Mononuclear cell (primary cell): ENCODE results near the gene CACNA1G. TPM values are rescaled to one million over a fixed set of nuclear protein-coding genes. Genes with fewer than 3 reads are reported as not detected.

Source experiments
- H3K27me3 ChIP-seq: 2 replicates; pipeline ENCODE4 v1.6.0; 2011; ENCODE audit warnings: low read length, control low read depth; ENCODE audit not compliant: insufficient read depth
- H3K4me1 ChIP-seq: 2 replicates; pipeline ENCODE4 v1.5.1; 2011; ENCODE audit warnings: mild to moderate bottlenecking, low read length, control low read depth; ENCODE audit not compliant: insufficient read depth
- H3K4me3 ChIP-seq: 2 replicates; pipeline ENCODE4 v1.5.1; 2011; ENCODE audit warnings: mild to moderate bottlenecking, low read length, moderate library complexity
- H3K9me3 ChIP-seq: 2 replicates; pipeline ENCODE4 v1.5.1; 2011; ENCODE audit warnings: low read depth, mild to moderate bottlenecking, control low read depth, low read length
- total RNA-seq: library from RNA; depleted of rRNA; stranded (reverse); fragments of >200 nt; gene quantifications from one replicate; pipeline ENCODE4 v1.2.3, GENCODE V29; 2012

Gene CACNA1G
- total RNA-seq, 1 donor: under 0.01 TPM

GRCh38 chr17:50657054-50657453 lies 96.5 kb downstream of the CACNA1G start:
- Histone ChIP-seq H3K9me3 (peaks cover 6% of the 10 kb centered on the region), H3K27me3 (no peaks in the 10 kb centered on the region), H3K4me1 (peaks cover 23% of the 10 kb centered on the region), H3K4me3 (no peak overlapping the region)

GRCh38 chr17:50657627-50658026 lies 97.1 kb downstream of the CACNA1G start:
- no peaks in the 10 kb centered on the region for H3K27me3 ChIP-seq
- H3K4me3 ChIP-seq: no peak overlapping the region
- H3K9me3 ChIP-seq: peaks cover 2% of the 10 kb centered on the region
- H3K4me1 ChIP-seq: peaks cover 29% of the 10 kb centered on the region

DNA sequence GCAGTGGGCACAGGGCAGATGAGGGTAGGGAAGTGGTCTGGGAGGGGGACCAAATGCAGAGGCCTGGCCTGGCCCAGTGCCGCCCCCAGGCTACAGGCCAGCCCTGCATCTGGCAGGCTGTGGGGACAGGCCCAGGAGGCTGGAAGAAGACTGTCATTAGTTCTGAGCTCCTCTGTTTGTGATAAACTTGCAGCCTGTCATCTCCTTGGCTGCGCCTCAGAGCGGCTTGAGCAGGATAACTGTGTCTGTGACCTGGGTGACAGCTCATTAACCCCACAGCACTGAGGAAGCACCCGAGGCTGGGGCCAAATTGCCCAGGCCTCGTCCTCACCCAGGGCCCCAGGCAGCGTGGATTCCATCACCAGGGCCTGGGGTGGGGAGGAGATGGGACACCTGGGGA lies 98.1 kb downstream of the CACNA1G start:
- H3K9me3 ChIP-seq: no peaks in the 10 kb centered on the region
- no peaks in the 10 kb centered on the region for H3K27me3 ChIP-seq
- H3K4me3 ChIP-seq: no peak overlapping the region
- peaks cover 30% of the 10 kb centered on the region for H3K4me1 ChIP-seq

GRCh38 chr17:50659179-50659578 lies 98.7 kb downstream of the CACNA1G start:
- Histone ChIP-seq H3K9me3 (no peaks in the 10 kb centered on the region), H3K4me3 (no peak overlapping the region), H3K4me1 (peaks cover 30% of the 10 kb centered on the region), H3K27me3 (no peaks in the 10 kb centered on the region)

DNA sequence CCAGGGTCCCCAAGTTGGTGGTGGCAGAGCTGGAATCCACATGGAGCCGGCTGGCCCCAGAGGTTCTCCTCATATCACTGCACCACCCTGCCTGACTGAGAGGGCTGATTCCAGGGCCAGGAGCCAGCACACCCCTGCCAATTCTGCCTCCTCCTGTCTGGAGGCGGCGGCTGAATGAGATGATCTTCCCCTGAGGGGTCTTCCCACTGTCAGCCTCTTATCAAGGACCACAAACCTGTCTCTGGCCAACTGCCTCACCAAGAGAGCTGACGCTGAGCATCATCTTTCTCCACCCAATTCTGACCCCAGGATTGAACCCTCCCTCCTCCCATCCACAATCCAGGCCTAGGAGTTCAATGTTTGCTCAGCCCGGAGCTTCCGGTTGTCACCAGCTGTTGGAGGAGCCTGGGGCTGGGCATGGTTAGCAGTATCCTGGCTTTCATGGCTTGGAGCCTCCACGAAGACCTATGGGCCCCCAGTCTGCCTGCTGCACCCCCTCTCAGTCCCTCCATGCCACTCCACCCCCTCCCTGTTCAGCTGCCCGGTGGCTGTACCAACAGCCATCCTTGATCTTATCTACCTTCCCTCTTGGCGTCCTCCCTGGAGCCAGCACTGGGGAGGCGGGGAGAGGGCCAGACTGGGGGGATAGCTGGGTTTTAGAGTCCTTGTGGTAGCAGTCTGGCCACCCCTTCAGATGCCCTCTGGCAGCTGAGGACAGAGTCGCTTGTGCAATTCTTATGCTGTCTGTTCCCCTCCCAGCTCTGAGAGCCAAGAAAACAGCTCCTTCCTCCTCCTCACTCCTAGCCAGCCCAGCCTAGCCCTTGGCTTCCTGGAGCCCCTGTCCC lies 99.7 kb downstream of the CACNA1G start:
- H3K4me1 ChIP-seq: peaks cover 30% of the 10 kb centered on the region
- H3K9me3 ChIP-seq: no peaks in the 10 kb centered on the region
- no peaks in the 10 kb centered on the region for H3K27me3 ChIP-seq
- no peak overlapping the region for H3K4me3 ChIP-seq

DNA sequence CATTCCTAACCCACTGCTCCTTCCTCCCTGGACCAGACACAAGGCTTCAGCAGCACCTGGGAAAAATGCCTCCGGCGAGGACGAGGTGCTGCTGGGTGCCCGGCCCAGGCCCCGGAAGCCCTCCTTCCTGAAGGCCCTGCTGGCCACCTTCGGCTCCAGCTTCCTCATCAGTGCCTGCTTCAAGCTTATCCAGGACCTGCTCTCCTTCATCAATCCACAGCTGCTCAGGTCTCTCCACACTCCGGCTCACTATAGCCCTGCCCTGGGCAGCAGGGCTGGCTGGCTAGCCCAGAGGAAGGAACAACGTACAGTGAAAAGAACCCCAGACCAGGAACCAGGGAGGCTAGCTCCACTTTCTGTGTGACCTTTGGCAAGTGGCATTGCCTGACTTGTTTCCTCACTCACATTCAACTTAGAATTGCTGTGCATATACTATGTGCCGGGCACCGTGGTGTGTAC lies 100.4 kb downstream of the CACNA1G start:
- Histone ChIP-seq H3K4me3 (no peak overlapping the region), H3K27me3 (no peaks in the 10 kb centered on the region), H3K4me1 (peaks cover 30% of the 10 kb centered on the region), H3K9me3 (no peaks in the 10 kb centered on the region)

GRCh38 chr17:50661348-50661747 lies 100.8 kb downstream of the CACNA1G start:
- no peaks in the 10 kb centered on the region for H3K27me3 ChIP-seq
- H3K9me3 ChIP-seq: no peaks in the 10 kb centered on the region
- H3K4me1 ChIP-seq: peaks cover 30% of the 10 kb centered on the region
- no peak overlapping the region for H3K4me3 ChIP-seq

- Histone ChIP-seq H3K4me1 (peaks cover 30% of the 10 kb centered on the region), H3K9me3 (no peaks in the 10 kb centered on the region), H3K27me3 (no peaks in the 10 kb centered on the region), H3K4me3 (no peak overlapping the region)
Observed at GRCh38 chr17:50661795-50662391, 101.4 kb downstream of the CACNA1G start.

- H3K4me3 ChIP-seq: no peak overlapping the region
- H3K9me3 ChIP-seq: no peaks in the 10 kb centered on the region
- H3K4me1 ChIP-seq: peaks cover 30% of the 10 kb centered on the region
- H3K27me3 ChIP-seq: no peaks in the 10 kb centered on the region
Observed at GRCh38 chr17:50662632-50663225, 102.2 kb downstream of the CACNA1G start.

- H3K4me3 ChIP-seq: no peak overlapping the region
- H3K9me3 ChIP-seq: no peaks in the 10 kb centered on the region
- no peaks in the 10 kb centered on the region for H3K27me3 ChIP-seq
- H3K4me1 ChIP-seq: peaks cover 30% of the 10 kb centered on the region
Observed at GRCh38 chr17:50663812-50664374, 103.4 kb downstream of the CACNA1G start.

DNA sequence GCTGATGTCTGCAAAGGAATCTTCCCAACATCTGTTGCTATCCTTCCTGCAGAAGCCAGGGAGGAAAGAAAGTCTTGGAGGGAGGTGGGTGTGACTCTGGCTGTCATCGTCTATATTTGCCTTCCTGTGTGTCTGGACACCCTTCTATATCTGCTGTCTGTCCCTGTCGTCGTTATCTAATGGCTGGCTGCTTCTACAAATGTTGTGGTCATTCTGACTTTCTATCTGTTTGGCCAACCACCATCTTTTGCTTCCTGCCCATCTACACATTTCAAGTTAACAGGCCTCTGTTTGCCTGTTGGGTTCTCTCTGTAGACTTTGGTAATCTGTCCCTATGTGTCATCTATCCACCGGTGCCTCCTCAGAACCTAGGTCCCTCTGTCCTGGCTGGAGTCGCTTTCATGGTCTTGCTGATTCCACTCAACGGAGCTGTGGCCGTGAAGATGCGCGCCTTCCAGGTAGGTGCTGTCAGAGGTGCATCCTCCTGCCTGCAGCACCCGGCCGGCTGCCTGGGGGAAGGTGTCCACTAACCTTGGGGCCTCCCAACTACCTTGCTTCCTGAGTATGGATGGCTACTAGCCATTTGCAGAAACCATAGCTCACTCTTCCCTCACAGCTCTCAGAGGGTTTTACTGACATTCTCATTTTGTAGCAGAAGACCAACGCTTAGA lies 104.4 kb downstream of the CACNA1G start:
- H3K4me3 ChIP-seq: no peak overlapping the region
- no peaks in the 10 kb centered on the region for H3K9me3 ChIP-seq
- no peaks in the 10 kb centered on the region for H3K27me3 ChIP-seq
- peaks cover 28% of the 10 kb centered on the region for H3K4me1 ChIP-seq

GRCh38 chr17:50665838-50666237 lies 105.3 kb downstream of the CACNA1G start:
- no peaks in the 10 kb centered on the region for H3K27me3 ChIP-seq
- peaks cover 18% of the 10 kb centered on the region for H3K4me1 ChIP-seq
- no peaks in the 10 kb centered on the region for H3K9me3 ChIP-seq
- H3K4me3 ChIP-seq: no peak overlapping the region

DNA sequence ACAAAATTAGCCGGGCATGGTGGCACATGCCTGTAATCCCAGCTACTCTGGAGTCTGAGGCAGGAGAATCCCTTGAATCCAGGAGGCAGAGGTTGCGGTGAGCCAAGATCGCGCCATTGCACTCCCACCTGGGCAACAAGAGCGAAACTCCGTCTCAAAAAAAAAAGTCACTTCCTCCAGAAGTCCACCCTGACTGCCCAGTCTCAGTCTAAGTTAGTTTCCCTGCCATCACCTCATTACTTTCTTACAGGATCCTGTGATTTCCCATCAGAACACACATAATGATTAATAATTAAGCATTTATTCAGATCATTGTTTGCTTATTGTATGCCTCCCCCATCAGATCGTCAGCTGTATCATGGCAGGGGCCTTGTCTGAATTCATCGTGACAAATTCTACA lies 105.8 kb downstream of the CACNA1G start:
- no peak overlapping the region for H3K4me3 ChIP-seq

DNA sequence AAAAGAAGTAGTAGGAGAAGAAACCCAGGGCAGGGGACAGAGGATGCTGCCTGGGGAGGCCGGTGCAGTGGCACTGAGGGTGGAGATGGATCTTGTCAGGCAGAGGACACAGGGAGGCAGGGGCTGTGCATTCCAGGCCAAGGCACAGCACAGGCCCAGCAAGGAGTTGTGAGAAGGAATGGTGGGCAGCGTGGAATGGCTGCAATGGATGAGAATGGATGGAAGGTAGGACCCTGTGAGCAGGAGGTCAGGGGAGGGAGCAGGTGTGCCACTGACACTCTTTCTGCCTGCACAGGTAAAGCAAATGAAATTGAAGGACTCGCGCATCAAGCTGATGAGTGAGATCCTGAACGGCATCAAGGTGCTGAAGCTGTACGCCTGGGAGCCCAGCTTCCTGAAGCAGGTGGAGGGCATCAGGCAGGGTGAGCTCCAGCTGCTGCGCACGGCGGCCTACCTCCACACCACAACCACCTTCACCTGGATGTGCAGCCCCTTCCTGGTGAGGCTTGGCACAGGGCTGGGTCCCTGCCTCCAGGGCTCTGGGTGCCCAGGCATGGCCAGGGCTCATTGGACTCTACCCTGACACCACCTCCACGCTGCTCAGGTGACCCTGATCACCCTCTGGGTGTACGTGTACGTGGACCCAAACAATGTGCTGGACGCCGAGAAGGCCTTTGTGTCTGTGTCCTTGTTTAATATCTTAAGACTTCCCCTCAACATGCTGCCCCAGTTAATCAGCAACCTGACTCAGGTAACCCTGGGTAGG lies 106.9 kb downstream of the CACNA1G start:
- H3K27me3 ChIP-seq: no peaks in the 10 kb centered on the region
- H3K9me3 ChIP-seq: no peaks in the 10 kb centered on the region
- H3K4me3 ChIP-seq: no peak overlapping the region
- H3K4me1 ChIP-seq: peaks cover 2% of the 10 kb centered on the region

More for the DNA sequence above, 105.8 kb downstream of the CACNA1G start:
- peaks cover 14% of the 10 kb centered on the region for H3K4me1 ChIP-seq
- H3K9me3 ChIP-seq: no peaks in the 10 kb centered on the region
- H3K27me3 ChIP-seq: no peaks in the 10 kb centered on the region
